Sigmoid colon (tissue), 7 donors: Measurements from ENCODE around the gene RSPRY1. TPM values are rescaled to one million over a fixed set of nuclear protein-coding genes. Genes with fewer than 3 reads are reported as not detected.

Source experiments
- DNase-seq: peaks from one replicate; pipeline ENCODE4 v3.0.0-alpha.2; 2019
- H3K27ac ChIP-seq, 4 donors: fragments of 200-600 bp; sonication (generic); one replicate each; pipeline ENCODE4 v1.5.1; 2016 to 2019; ENCODE audit warnings: mild to moderate bottlenecking in 1 of 4
- H3K27me3 ChIP-seq, 3 donors: fragments of 200-600 bp; sonication (generic); one replicate each; pipeline ENCODE4 v1.5.1; 2019; ENCODE audit warnings: mild to moderate bottlenecking in 1 of 3
- H3K36me3 ChIP-seq, 4 donors: fragments of 200-600 bp; sonication (generic); one replicate each; pipeline ENCODE4 v1.5.1; 2016 to 2019
- H3K4me1 ChIP-seq, 4 donors: fragments of 200-600 bp; sonication (generic); one replicate each; pipeline ENCODE4 v1.5.1; 2017 to 2019
- H3K4me3 ChIP-seq, 4 donors: fragments of 200-600 bp; sonication (generic); one replicate each; pipeline ENCODE4 v1.5.1; 2017 to 2019; ENCODE audit warnings: mild to moderate bottlenecking in 2 of 4, moderate library complexity in 1 of 4
- H3K9me3 ChIP-seq, 4 donors: fragments of 200-600 bp in 3 of 4; sonication (generic) in 3 of 4; one replicate each; pipeline versions ENCODE4 v1.5.1 to v1.6.1; 2013 to 2019
- CTCF ChIP-seq, 4 experiments: fragments of 450-650 bp in 3 of 4; fragments of 200-600 bp in 1 of 4; IDR thresholded peaks; one replicate each; pipeline ENCODE4 v1.5.1; 2016 to 2019; ENCODE audit warnings: antibody characterized with exemption in 4 of 4, mild to moderate bottlenecking in 3 of 4, moderate library complexity in 2 of 4
- EP300 ChIP-seq, 4 donors: sonication (generic); formaldehyde crosslinking; IDR thresholded peaks; one replicate each; pipeline ENCODE4 v1.6.1; 2017; ENCODE audit warnings: antibody characterized with exemption in 4 of 4
- POLR2A ChIP-seq, 2 donors: fragments of 450-650 bp; IDR thresholded peaks; one replicate each; pipeline ENCODE4 v1.6.1; 2016; ENCODE audit warnings: antibody characterized with exemption in 2 of 2, mild to moderate bottlenecking in 2 of 2, moderate library complexity in 2 of 2
- POLR2AphosphoS5 ChIP-seq, 4 donors: sonication (generic); formaldehyde crosslinking; IDR thresholded peaks; one replicate each; pipeline ENCODE4 v1.6.1; 2017; ENCODE audit warnings: antibody characterized with exemption in 4 of 4
- WGBS, 2 donors: extraction: QIAGEN DNeasy Blood & Tissue Kit; methylation state at CpG; one replicate each; pipeline ENCODE4 v1.1.7; 2013; 5-methylcytosine and 5-hydroxymethylcytosine counted together
- intact Hi-C: fragments of 100-400 bp; cut with DNase I; formaldehyde crosslinking; loops from one replicate; pipeline ENCODE4 v1.15.1; 2023
- polyA plus RNA-seq, 3 donors: library from polyadenylated mRNA; stranded (reverse); fragments of 200-250 nt; gene quantifications; one replicate each; pipeline ENCODE4 v1.2.3, GENCODE V29; 2013
- total RNA-seq, 4 donors: library from RNA; depleted of rRNA; stranded (reverse); fragments of >200 nt; gene quantifications; one replicate each; pipeline ENCODE4 v1.1.0, GENCODE V29; 2016
- donor health status: healthy with polysubstance abuse.
- donor health status: Bipolar disorder and iron deficiency.
- donor health status: healthy.

RSPRY1 gene
- total and polyA plus RNA-seq, 7 donors = 12.6 to 42.7 (median 30.6) TPM

- no peaks in the 10 kb centered on the region for H3K4me1 ChIP-seq
- peaks cover 15 to 98% (median 45%) of the 10 kb centered on the region in 4 donors for H3K36me3 ChIP-seq
- no peak overlapping the region for H3K27ac ChIP-seq
- 98 to 100% methylated on average over 5 of the region's 5 CpGs for WGBS, 2 donors
- no peaks in the 10 kb centered on the region for H3K9me3 ChIP-seq
- no peak for DNase-seq
- no peaks in the 10 kb centered on the region for H3K27me3 ChIP-seq
- TF ChIP-seq POLR2A (IDR thresholded peaks at IDR 0.05) (no peak), POLR2AphosphoS5 (IDR thresholded peaks at IDR 0.05) (no peak), CTCF (IDR thresholded peaks at IDR 0.05) (no peak), EP300 (IDR thresholded peaks at IDR 0.05) (no peak)
- intact Hi-C loops = no loop called here
- H3K4me3 ChIP-seq = no peak overlapping the region
These were observed 23.7 kb downstream of the RSPRY1 start for GRCh38 chr16:57209780-57210179.

GRCh38 chr16:57213462-57213861 is 27.3 kb downstream of the RSPRY1 start:
- no peak overlapping the region for H3K27ac ChIP-seq

GRCh38 chr16:57216968-57217367 is 30.8 kb downstream of the RSPRY1 start:
- Histone ChIP-seq H3K36me3 (peaks cover 32 to 94% (median 74%) of the 10 kb centered on the region in 4 donors), H3K27me3 (no peaks in the 10 kb centered on the region), H3K4me3 (no peak overlapping the region), H3K9me3 (peaks cover 0 to 8% (median 4%) of the 10 kb centered on the region in 4 donors), H3K4me1 (no peaks in the 10 kb centered on the region), H3K27ac (no peak overlapping the region)
- 92 to 95% methylated on average over 2 of the region's 2 CpGs for WGBS, 2 donors
- intact Hi-C loops = no loop called here
- no peak for DNase-seq
- no peak for TF ChIP-seq CTCF (IDR thresholded peaks at IDR 0.05)
- no peak for TF ChIP-seq POLR2AphosphoS5 (IDR thresholded peaks at IDR 0.05)
- no peak for TF ChIP-seq EP300 (IDR thresholded peaks at IDR 0.05)

More at GRCh38 chr16:57213462-57213861, 27.3 kb downstream of the RSPRY1 start:
- no peaks in the 10 kb centered on the region for H3K27me3 ChIP-seq
- no peak overlapping the region for H3K4me3 ChIP-seq
- 94 to 97% methylated on average over 1 of the region's 1 CpG for WGBS, 2 donors
- H3K9me3 ChIP-seq = peaks cover 0 to 8% (median 4%) of the 10 kb centered on the region in 4 donors
- intact Hi-C loops = no loop called here
- H3K36me3 ChIP-seq = peaks cover 30 to 100% (median 66%) of the 10 kb centered on the region in 4 donors
- H3K4me1 ChIP-seq = no peaks in the 10 kb centered on the region
- no peak for DNase-seq
- TF ChIP-seq EP300 (IDR thresholded peaks at IDR 0.05) (no peak), POLR2A (IDR thresholded peaks at IDR 0.05) (no peak), CTCF (IDR thresholded peaks at IDR 0.05) (no peak), POLR2AphosphoS5 (IDR thresholded peaks at IDR 0.05) (no peak)

GRCh38 chr16:57223057-57223456 is 36.9 kb downstream of the RSPRY1 start:
- Histone ChIP-seq H3K27ac (no peak overlapping the region), H3K27me3 (no peaks in the 10 kb centered on the region), H3K4me1 (no peaks in the 10 kb centered on the region), H3K9me3 (no peaks in the 10 kb centered on the region), H3K36me3 (peaks cover 9 to 94% (median 55%) of the 10 kb centered on the region in 4 donors), H3K4me3 (no peak overlapping the region)
- TF ChIP-seq POLR2A (IDR thresholded peaks at IDR 0.05) (no peak), CTCF (IDR thresholded peaks at IDR 0.05) (no peak), EP300 (IDR thresholded peaks at IDR 0.05) (no peak), POLR2AphosphoS5 (IDR thresholded peaks at IDR 0.05) (no peak)
- intact Hi-C loops = no loop called here
- DNase-seq = no peak
- 96 to 97% methylated on average over 1 of the region's 1 CpG for WGBS, 2 donors
